HG03175 (cell line): ENCODE data around the gene ACAP2.
"Not testable (repeated sequence)": the region's sequence is repeated elsewhere in the genome, so short reads cannot be mapped to it uniquely, and the experiment has no call there.

Source experiments
- ATAC-seq: cut with Tn5 transposase; IDR thresholded peaks from one replicate; pipeline ENCODE4 v1.9.1; 2021; ENCODE audit warnings: mild to moderate bottlenecking, moderate library complexity; ENCODE audit not compliant: unreplicated experiment

Gene ACAP2

GRCh38 chr3:195296662-195297061, 146.2 kb downstream of the ACAP2 start:
- ATAC-seq: no peak

- ATAC-seq: no peak
Observed at GRCh38 chr3:195291121-195291520, 151.7 kb downstream of the ACAP2 start.

GRCh38 chr3:195290643-195291042, 152.2 kb downstream of the ACAP2 start:
- ATAC-seq: not testable (repeated sequence)

GRCh38 chr3:195286115-195286872, 156.5 kb downstream of the ACAP2 start:
- ATAC-seq: no peak

GRCh38 chr3:195285372-195285771, 157.4 kb downstream of the ACAP2 start:
- no peak for ATAC-seq

GRCh38 chr3:195284842-195285241, 158.0 kb downstream of the ACAP2 start:
- no peak for ATAC-seq

- no peak for ATAC-seq
Observed at GRCh38 chr3:195282961-195283360, 159.9 kb downstream of the ACAP2 start.

GRCh38 chr3:195274259-195274966, 168.4 kb downstream of the ACAP2 start:
- no peak for ATAC-seq

GRCh38 chr3:195271410-195272243, 171.2 kb downstream of the ACAP2 start:
- peak; percentile 72 for ATAC-seq

- ATAC-seq: peak; percentile 82
Observed at GRCh38 chr3:195270817-195271409, 171.9 kb downstream of the ACAP2 start, which contains the start of gene XXYLT1. Gene XXYLT1 (minus strand): TSS chr3:195271159. CDS start chr3:195271058, 101 bp downstream.

GRCh38 chr3:195270079-195270816, 172.6 kb downstream of the ACAP2 start:
- peak; percentile 19 for ATAC-seq

- ATAC-seq: no peak
Observed at GRCh38 chr3:195269375-195270078, 173.3 kb downstream of the ACAP2 start.

- ATAC-seq: no peak
Observed at GRCh38 chr3:195268576-195269309, 174.1 kb downstream of the ACAP2 start.

- no peak for ATAC-seq
Observed at GRCh38 chr3:195267096-195267495, 175.7 kb downstream of the ACAP2 start.

GRCh38 chr3:195266428-195266827, 176.4 kb downstream of the ACAP2 start:
- ATAC-seq: no peak

- ATAC-seq: no peak
Observed at GRCh38 chr3:195265363-195265976, 177.3 kb downstream of the ACAP2 start.

GRCh38 chr3:195263925-195264600, 178.8 kb downstream of the ACAP2 start:
- ATAC-seq: no peak
